Uterus (tissue), 2 donors: ENCODE measurements around the gene PSMB10.

ENCODE experiments used
- CTCF ChIP-seq, 4 experiments: fragments of 200-600 bp in 2 of 4; fragments of 450-650 bp in 2 of 4; sonication (generic) in 2 of 4; IDR thresholded peaks; one replicate each; pipeline ENCODE4 v1.5.1; 2016 to 2019; ENCODE audit warnings: antibody characterized with exemption in 4 of 4, mild to moderate bottlenecking in 2 of 4, moderate library complexity in 1 of 4
- POLR2A ChIP-seq, 2 donors: fragments of 450-650 bp; IDR thresholded peaks; one replicate each; pipeline ENCODE4 v1.6.1; 2016; ENCODE audit warnings: antibody characterized with exemption in 2 of 2, mild to moderate bottlenecking in 1 of 2, moderate library complexity in 1 of 2

GRCh38 chr16:67933805-67934204 is 2.8 kb downstream of the PSMB10 start:
- TF ChIP-seq CTCF (IDR thresholded peaks at IDR 0.05), result no peak
- no peak for TF ChIP-seq POLR2A (IDR thresholded peaks at IDR 0.05)
